ENCODE measurements around the gene FRY.

GRCh38 chr13:32125221-32125689 is 93.7 kb downstream of the FRY start:
- TF ChIP-seq POLR2A (conservative IDR thresholded peaks at IDR 0.05) (no peak), JUND (IDR thresholded peaks at IDR 0.05; ENCODE audit: borderline replicate concordance, low read depth, low read length) (no peak), JUND (tag; IDR thresholded peaks at IDR 0.05; ENCODE audit: borderline replicate concordance, low read depth, low read length) (no peak), CTCF (IDR thresholded peaks at IDR 0.05 in 2 of 3, conservative IDR thresholded peaks at IDR 0.05 in 1 of 3; ENCODE audit: insufficient read depth in 2 of 3, low read depth in 1 of 3, low read length in 3 of 3) (no peak), KAT8 (IDR thresholded peaks at IDR 0.05; ENCODE audit: low read depth) (no peak), PBX2 (CRISPR knock-in tag; IDR thresholded peaks at IDR 0.05; ENCODE audit: low read depth) (no peak), PBX2 (tag; conservative IDR thresholded peaks at IDR 0.05; ENCODE audit: low read depth) (no peak), ATF6 (CRISPR knock-in tag; IDR thresholded peaks at IDR 0.05) (no peak)

All from K562 (cell line).